HL-60 (cell line): Measurements from ENCODE around the gene PGLYRP4.

Experiments
- CTCF ChIP-seq: IDR thresholded peaks from one replicate; pipeline ENCODE4 v1.5.1; 2011; ENCODE audit warnings: low read length, control low read depth, inconsistent platforms; ENCODE audit not compliant: insufficient read depth
- GABPA ChIP-seq: IDR thresholded peaks from 2 replicates; pipeline ENCODE4 v1.6.1; 2012; ENCODE audit warnings: low read depth
- POLR2AphosphoS5 ChIP-seq: IDR thresholded peaks from 2 replicates; pipeline ENCODE4 v1.6.1; 2012; ENCODE audit warnings: low read depth
- REST ChIP-seq: IDR thresholded peaks from 2 replicates; pipeline ENCODE4 v1.6.1; 2012; ENCODE audit warnings: low read depth; ENCODE audit not compliant: insufficient replicate concordance
- SPI1 ChIP-seq: IDR thresholded peaks from 2 replicates; pipeline ENCODE4 v1.6.1; 2012; ENCODE audit warnings: low read depth, mild to moderate bottlenecking, borderline replicate concordance

- no peak for TF ChIP-seq CTCF
- no peak for TF ChIP-seq REST
- TF ChIP-seq POLR2AphosphoS5: no peak
- no peak for TF ChIP-seq GABPA
- no peak for TF ChIP-seq SPI1
Measured at GRCh38 chr1:153312570-153313186, 36.0 kb downstream of the PGLYRP4 start, which contains the start of gene PGLYRP3.
